SK-N-SH (cell line): ENCODE measurements around the gene SPATC1L. TPM values are rescaled to one million over a fixed set of nuclear protein-coding genes. Genes with fewer than 3 reads are reported as not detected.

ENCODE experiments used
- CTCF ChIA-PET: fragments of 300-600, 350-600 bp; formaldehyde crosslinking; extraction: SDS; loops from one replicate; lab custom pipeline; 2021; lab: Yijun Ruan, JAX
- POLR2A ChIA-PET: fragments of 350-600 bp; sonication (Branson Sonifier 250); formaldehyde crosslinking; extraction: SDS; loops from one replicate; lab custom pipeline; 2020; ENCODE audit warnings: antibody characterized with exemption, inconsistent platforms; lab: Yijun Ruan, JAX
- DNase-seq: peaks from one replicate; pipeline ENCODE4 v3.0.0; 2012
- H2AFZ ChIP-seq: fragments of 200-600 bp; sonication (generic); 2 replicates; pipeline ENCODE4 v1.8.1; 2016; ENCODE audit warnings: antibody characterized with exemption, mild to moderate bottlenecking, low read depth
- H3F3A ChIP-seq: fragments of 200-600 bp; sonication (generic); replicated peaks from 2 replicates; pipeline ENCODE3; 2016; ENCODE audit warnings: antibody characterized with exemption, mild to moderate bottlenecking; ENCODE audit not compliant: insufficient read depth
- H3K27ac ChIP-seq, 2 experiments: fragments of 200-500 bp in 1 of 2; fragments of 200-600 bp in 1 of 2; sonication (Bioruptor generic) in 1 of 2; sonication (generic), shearing (Covaris generic) in 1 of 2; 2 replicates each; pipeline versions ENCODE4 v1.5.1 to v1.6.1; 2014 to 2016; ENCODE audit warnings: low read depth in 2 of 2, inconsistent platforms in 1 of 2, low read length in 1 of 2, mild to moderate bottlenecking in 1 of 2, mixed read lengths in 1 of 2
- H3K27me3 ChIP-seq: fragments of 200-600 bp; sonication (generic), shearing (Covaris generic); 2 replicates; pipeline ENCODE4 v1.6.1; 2016; ENCODE audit warnings: mixed run types; ENCODE audit not compliant: insufficient read depth
- H3K36me3 ChIP-seq, 2 experiments: fragments of 200-500 bp in 1 of 2; fragments of 200-600 bp in 1 of 2; sonication (Bioruptor generic) in 1 of 2; sonication (generic) in 1 of 2; replicated peaks in 1 of 2; 2 replicates each; pipeline versions ENCODE3 to v1.5.1; 2014 to 2016; ENCODE audit warnings: low read length in 1 of 2, mild to moderate bottlenecking in 1 of 2; ENCODE audit not compliant: insufficient read depth in 2 of 2, control insufficient read depth in 1 of 2
- H3K4me1 ChIP-seq, 2 experiments: fragments of 200-500 bp in 1 of 2; fragments of 200-600 bp in 1 of 2; sonication (Bioruptor generic) in 1 of 2; sonication (generic), shearing (Covaris generic) in 1 of 2; 2 replicates each; pipeline versions ENCODE4 v1.5.1 to v1.6.1; 2014 to 2016; ENCODE audit warnings: low read depth in 1 of 2, low read length in 1 of 2, mixed run types in 1 of 2; ENCODE audit not compliant: insufficient read depth in 2 of 2, control insufficient read depth in 1 of 2
- H3K4me2 ChIP-seq: fragments of 200-600 bp; sonication (generic), shearing (Covaris generic); 2 replicates; pipeline ENCODE4 v1.6.1; 2017; ENCODE audit warnings: mixed run types
- H3K4me3 ChIP-seq, 2 experiments: fragments of 200-500 bp in 1 of 2; fragments of 200-600 bp in 1 of 2; sonication (Bioruptor generic) in 1 of 2; sonication (generic), shearing (Covaris generic) in 1 of 2; 2 replicates each; pipeline versions ENCODE4 v1.5.1 to v1.8.1; 2014 to 2016; ENCODE audit warnings: low read depth in 2 of 2, inconsistent platforms in 1 of 2, low read length in 1 of 2, mild to moderate bottlenecking in 1 of 2, mixed read lengths in 1 of 2, moderate library complexity in 1 of 2
- H3K79me2 ChIP-seq: fragments of 200-600 bp; sonication (generic); 2 replicates; pipeline ENCODE4 v1.8.1; 2017; ENCODE audit warnings: mild to moderate bottlenecking; ENCODE audit not compliant: insufficient read depth
- H3K9ac ChIP-seq: fragments of 200-600 bp; sonication (generic); 2 replicates; pipeline ENCODE4 v1.6.1; 2017; ENCODE audit warnings: mixed run types
- H3K9me2 ChIP-seq: fragments of 200-600 bp; sonication (generic); 2 replicates; pipeline ENCODE4 v1.6.1; 2017; ENCODE audit warnings: mixed run types
- H3K9me3 ChIP-seq: fragments of 200-600 bp; sonication (generic); 2 replicates; pipeline ENCODE4 v1.6.1; 2017; ENCODE audit warnings: mixed run types, mild to moderate bottlenecking, moderate library complexity
- H4K20me1 ChIP-seq: fragments of 200-600 bp; sonication (generic); 2 replicates; pipeline ENCODE4 v1.6.1; 2017; ENCODE audit warnings: mild to moderate bottlenecking, mixed run types; ENCODE audit not compliant: insufficient read depth
- CHD2 ChIP-seq: fragments of 150-350 bp; IDR thresholded peaks from 2 replicates; pipeline ENCODE4 v1.6.1; 2018; ENCODE audit warnings: low read length; ENCODE audit not compliant: partially characterized antibody
- CTCF ChIP-seq: fragments of 200-600 bp; sonication (generic); IDR thresholded peaks from 2 replicates; pipeline ENCODE4 v1.6.1; 2017; ENCODE audit warnings: antibody characterized with exemption, mild to moderate bottlenecking, moderate library complexity
- EZH2phosphoT487 ChIP-seq: fragments of 200-600 bp; sonication (generic); IDR thresholded peaks from 2 replicates; pipeline ENCODE4 v1.6.1; 2017; ENCODE audit warnings: low read depth, mixed run types, mild to moderate bottlenecking, antibody characterized with exemption, moderate library complexity, borderline replicate concordance
- FOSL2 ChIP-seq: IDR thresholded peaks from 2 replicates; pipeline ENCODE4 v1.4.0; 2012; ENCODE audit warnings: low read depth, mild to moderate bottlenecking, moderate library complexity, borderline replicate concordance
- FOXM1 ChIP-seq: IDR thresholded peaks from 2 replicates; pipeline ENCODE4 v1.4.0; 2012; ENCODE audit warnings: low read depth, mild to moderate bottlenecking
- GABPA ChIP-seq: IDR thresholded peaks from 2 replicates; pipeline ENCODE4 v1.4.0; 2012; ENCODE audit warnings: low read depth, mild to moderate bottlenecking
- GATA2 ChIP-seq: sonication (generic); formaldehyde crosslinking; IDR thresholded peaks from 2 replicates; pipeline ENCODE4 v1.5.0; 2020; ENCODE audit warnings: mild to moderate bottlenecking, missing genetic modification reagents
- JUND ChIP-seq: IDR thresholded peaks from 2 replicates; pipeline ENCODE4 v1.4.0; 2012
- MEF2A ChIP-seq: IDR thresholded peaks from 2 replicates; pipeline ENCODE4 v1.4.0; 2012; ENCODE audit warnings: low read depth, borderline replicate concordance
- MXI1 ChIP-seq: IDR thresholded peaks from 2 replicates; pipeline ENCODE4 v1.6.1; 2012; ENCODE audit warnings: mild to moderate bottlenecking, low read depth, low read length, improper control_type of control experiment
- NFIC ChIP-seq: IDR thresholded peaks from 2 replicates; pipeline ENCODE4 v1.4.0; 2012; ENCODE audit warnings: borderline replicate concordance
- PBX3 ChIP-seq: IDR thresholded peaks from 2 replicates; pipeline ENCODE4; 2012
- RCOR1 ChIP-seq: fragments of 150-350 bp; IDR thresholded peaks from 2 replicates; pipeline ENCODE4 v1.6.1; 2017; ENCODE audit warnings: antibody characterized with exemption, low read length
- RFX5 ChIP-seq: IDR thresholded peaks from 2 replicates; pipeline ENCODE4 v1.6.1; 2012; ENCODE audit warnings: mild to moderate bottlenecking, improper control_type of control experiment, low read length
- SIN3A ChIP-seq: IDR thresholded peaks from 2 replicates; pipeline ENCODE4 v1.6.1; 2012; ENCODE audit warnings: low read depth, mild to moderate bottlenecking, low read length, moderate library complexity, borderline replicate concordance
- TAF1 ChIP-seq: IDR thresholded peaks from 2 replicates; pipeline ENCODE4 v1.6.1; 2012; ENCODE audit warnings: low read depth, mild to moderate bottlenecking, low read length, moderate library complexity, borderline replicate concordance
- TEAD4 ChIP-seq: IDR thresholded peaks from 2 replicates; pipeline ENCODE4 v1.4.0; 2012; ENCODE audit warnings: mild to moderate bottlenecking, borderline replicate concordance; ENCODE audit not compliant: insufficient read depth
- YY1 ChIP-seq: IDR thresholded peaks from 2 replicates; pipeline ENCODE4 v1.4.0; 2012; ENCODE audit warnings: low read depth, mild to moderate bottlenecking
- ZBTB33 ChIP-seq: IDR thresholded peaks from 2 replicates; pipeline ENCODE4 v1.4.0; 2012; ENCODE audit warnings: low read depth, borderline replicate concordance
- WGBS: methylation state at CpG from one replicate; pipeline ENCODE4 v1.1.6; 2017; ENCODE audit warnings: low lambda C conversion rate; 5-methylcytosine and 5-hydroxymethylcytosine counted together
- polyA plus RNA-seq, 3 experiments: library from polyadenylated mRNA; depleted of rRNA; stranded (reverse); fragments of >200 nt; gene quantifications; 2 replicates each; pipeline ENCODE4 v1.2.3, GENCODE V29; 2012
- TF ChIP-seq, protein P1 (sequence below): fragments of 150-350 bp; IDR thresholded peaks from 2 replicates; pipeline ENCODE4 v1.6.1; 2017; ENCODE audit warnings: antibody characterized with exemption, low read length, low read depth, borderline replicate concordance

The SPATC1L gene
- polyA plus RNA-seq, 1 of the 3 experiments (the other 2 are of a cell fraction): 8.3 TPM

- Histone ChIP-seq H3K9me3 (no peaks in the 10 kb centered on the region), H3K9ac (no peak overlapping the region), H2AFZ (no peak overlapping the region), H3F3A (no peaks in the 10 kb centered on the region), H3K36me3 (no peaks in the 10 kb centered on the region), H3K9me2 (no peaks in the 10 kb centered on the region; the same call in 1 of the 2 replicates), H3K4me1 (no peaks in the 10 kb centered on the region), H4K20me1 (no peaks in the 10 kb centered on the region), H3K27ac (no peak overlapping the region), H3K4me3 (no peak overlapping the region), H3K79me2 (no peaks in the 10 kb centered on the region), H3K27me3 (no peaks in the 10 kb centered on the region), H3K4me2 (no peak overlapping the region)
- ChIA-PET POLR2A (no interaction called here), CTCF (interaction anchor here (1.8 to 2.0 kb wide), 2 partner anchors 15 to 25 kb away, joined by 6 to 7 read pairs; no protein-coding TSS in a partner anchor)
- DNase-seq: no peak
- whole genome bisulfite sequencing: 63% methylated on average over 9 of the region's 14 CpGs
- TF ChIP-seq ZBTB33: no peak
- no peak for TF ChIP-seq TAF1
- no peak for TF ChIP-seq GATA2 (CRISPR knock-in tag)
These were observed 16.0 kb downstream of the SPATC1L start for GRCh38 chr21:46168238-46168637.

- H3K79me2 ChIP-seq: no peaks in the 10 kb centered on the region
- H3K36me3 ChIP-seq: no peaks in the 10 kb centered on the region
- H3K9ac ChIP-seq: no peak overlapping the region
- ChIA-PET CTCF (no interaction called here), POLR2A (no interaction called here)
- H4K20me1 ChIP-seq: no peaks in the 10 kb centered on the region
- H3F3A ChIP-seq: no peaks in the 10 kb centered on the region
- no peaks in the 10 kb centered on the region; the same call in 1 of the 2 replicates for H3K9me2 ChIP-seq
- no peak overlapping the region for H3K4me2 ChIP-seq
- H3K4me1 ChIP-seq: no peaks in the 10 kb centered on the region
- TF ChIP-seq EZH2phosphoT487: no peak
- TF ChIP-seq PBX3: no peak
- no peak for TF ChIP-seq YY1
- TF ChIP-seq MEF2A: no peak
- no peak for TF ChIP-seq SIN3A
- TF ChIP-seq MXI1: no peak
- TF ChIP-seq CHD2: no peak
- no peak for TF ChIP-seq GATA2 (CRISPR knock-in tag)
- TF ChIP-seq FOSL2: no peak
- no peak for TF ChIP-seq GABPA
- TF ChIP-seq NFIC: no peak
- no peak for TF ChIP-seq JUND
- no peak for TF ChIP-seq FOXM1
- no peak for TF ChIP-seq CTCF
- TF ChIP-seq TEAD4: no peak
- no peak for TF ChIP-seq RFX5
- TF ChIP-seq, protein P1, sequence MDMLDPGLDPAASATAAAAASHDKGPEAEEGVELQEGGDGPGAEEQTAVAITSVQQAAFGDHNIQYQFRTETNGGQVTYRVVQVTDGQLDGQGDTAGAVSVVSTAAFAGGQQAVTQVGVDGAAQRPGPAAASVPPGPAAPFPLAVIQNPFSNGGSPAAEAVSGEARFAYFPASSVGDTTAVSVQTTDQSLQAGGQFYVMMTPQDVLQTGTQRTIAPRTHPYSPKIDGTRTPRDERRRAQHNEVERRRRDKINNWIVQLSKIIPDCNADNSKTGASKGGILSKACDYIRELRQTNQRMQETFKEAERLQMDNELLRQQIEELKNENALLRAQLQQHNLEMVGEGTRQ: no peak
- no peak for TF ChIP-seq RCOR1
- no peak overlapping the region for H3K4me3 ChIP-seq
- DNase-seq: no peak
- no peak overlapping the region for H3K27ac ChIP-seq
- H2AFZ ChIP-seq: no peak overlapping the region
- H3K9me3 ChIP-seq: no peaks in the 10 kb centered on the region
- no peaks in the 10 kb centered on the region for H3K27me3 ChIP-seq
These were observed 19.2 kb downstream of the SPATC1L start for GRCh38 chr21:46165098-46165497.
